Measurements from ENCODE around the gene CCDC112.

Gene CCDC112

DNA sequence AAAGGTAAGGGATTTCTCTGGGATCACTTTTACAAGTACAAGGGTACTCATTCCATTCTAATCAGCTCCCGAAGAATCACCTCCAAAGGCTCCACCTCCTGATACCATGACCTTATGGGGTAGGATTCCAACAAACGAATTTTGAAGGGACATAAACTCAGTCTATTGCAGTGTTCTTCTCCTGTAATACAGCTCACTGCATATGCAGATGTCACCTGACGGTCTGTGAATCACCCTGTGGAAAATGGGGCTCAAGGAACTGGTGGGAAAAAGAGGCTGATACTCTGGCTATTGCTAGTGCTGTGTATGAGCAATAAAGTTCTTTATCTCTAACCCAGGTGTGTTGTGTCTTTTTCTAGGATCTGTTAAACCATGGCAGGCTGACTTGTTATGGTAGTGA lies 42.4 kb upstream of the CCDC112 start:
- ChIA-PET CTCF (interaction anchor here (0.6 kb wide), 1 partner anchor 139 kb away, joined by 4 read pairs; no protein-coding TSS in a partner anchor), POLR2A (ENCODE audit: low non-redundant PET) (no interaction called here)
- no peak for DNase-seq (ENCODE audit: low spot score)
- H3K27ac ChIP-seq: no peak overlapping the region
- TF ChIP-seq, protein P1, sequence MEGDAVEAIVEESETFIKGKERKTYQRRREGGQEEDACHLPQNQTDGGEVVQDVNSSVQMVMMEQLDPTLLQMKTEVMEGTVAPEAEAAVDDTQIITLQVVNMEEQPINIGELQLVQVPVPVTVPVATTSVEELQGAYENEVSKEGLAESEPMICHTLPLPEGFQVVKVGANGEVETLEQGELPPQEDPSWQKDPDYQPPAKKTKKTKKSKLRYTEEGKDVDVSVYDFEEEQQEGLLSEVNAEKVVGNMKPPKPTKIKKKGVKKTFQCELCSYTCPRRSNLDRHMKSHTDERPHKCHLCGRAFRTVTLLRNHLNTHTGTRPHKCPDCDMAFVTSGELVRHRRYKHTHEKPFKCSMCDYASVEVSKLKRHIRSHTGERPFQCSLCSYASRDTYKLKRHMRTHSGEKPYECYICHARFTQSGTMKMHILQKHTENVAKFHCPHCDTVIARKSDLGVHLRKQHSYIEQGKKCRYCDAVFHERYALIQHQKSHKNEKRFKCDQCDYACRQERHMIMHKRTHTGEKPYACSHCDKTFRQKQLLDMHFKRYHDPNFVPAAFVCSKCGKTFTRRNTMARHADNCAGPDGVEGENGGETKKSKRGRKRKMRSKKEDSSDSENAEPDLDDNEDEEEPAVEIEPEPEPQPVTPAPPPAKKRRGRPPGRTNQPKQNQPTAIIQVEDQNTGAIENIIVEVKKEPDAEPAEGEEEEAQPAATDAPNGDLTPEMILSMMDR (conservative IDR thresholded peaks at IDR 0.05; ENCODE audit: low read depth): no peak

DNA sequence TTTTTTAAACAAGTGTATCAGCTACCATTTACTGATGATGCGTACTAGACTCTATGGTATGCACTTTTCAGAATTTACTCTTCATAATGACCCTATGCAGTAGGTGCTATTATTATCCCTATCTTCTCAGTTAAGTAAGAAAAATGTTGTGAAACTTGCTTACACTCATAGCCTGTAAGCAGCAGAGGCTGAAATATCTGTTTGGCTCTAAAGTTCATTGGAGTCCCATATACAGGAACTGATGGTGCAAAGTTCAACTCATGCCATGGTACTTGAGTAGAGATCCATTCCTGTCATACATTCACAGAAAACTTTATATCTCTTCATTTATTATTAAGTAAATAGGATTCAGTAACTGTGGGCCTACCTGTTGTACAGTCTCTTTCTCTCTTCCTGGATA lies 41.4 kb upstream of the CCDC112 start:
- DNase-seq (ENCODE audit: low spot score): no peak
- TF ChIP-seq, protein P1 (conservative IDR thresholded peaks at IDR 0.05; ENCODE audit: low read depth): no peak
- CTCF ChIA-PET: no interaction called here
- H3K27ac ChIP-seq: no peak overlapping the region
- POLR2A ChIA-PET (ENCODE audit: low non-redundant PET): no interaction called here

DNA sequence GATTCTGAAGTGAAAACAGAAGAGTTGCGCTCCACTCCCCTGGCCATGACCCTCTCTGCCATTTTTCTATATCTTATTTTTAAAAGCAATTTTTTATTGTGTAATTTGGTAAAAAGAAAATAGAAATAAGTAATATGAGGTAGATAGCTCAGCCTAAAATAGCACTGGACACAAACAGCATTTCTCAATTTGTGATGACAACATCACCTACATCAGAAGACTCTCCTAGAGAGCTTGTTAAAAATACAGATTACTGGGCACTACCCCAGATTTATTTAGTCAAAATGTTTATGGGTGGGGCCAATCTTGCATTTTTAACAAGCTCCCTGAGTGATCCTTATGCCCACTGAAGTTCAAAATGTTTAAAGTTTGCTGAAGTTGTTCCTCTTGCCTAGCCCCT lies 40.5 kb upstream of the CCDC112 start:
- H3K27ac ChIP-seq: no peak overlapping the region
- CTCF ChIA-PET: interaction anchor here (0.5 to 0.9 kb wide), 2 partner anchors 37 to 670 kb away, joined by 3 read pairs; no protein-coding TSS in a partner anchor
- POLR2A ChIA-PET (ENCODE audit: low non-redundant PET): no interaction called here
- TF ChIP-seq, protein P1 (conservative IDR thresholded peaks at IDR 0.05; ENCODE audit: low read depth): no peak
- DNase-seq (ENCODE audit: low spot score): no peak

GRCh38 chr5:115336201-115336720 lies 39.8 kb upstream of the CCDC112 start:
- H3K27ac ChIP-seq: no peak overlapping the region
- TF ChIP-seq, protein P1 (conservative IDR thresholded peaks at IDR 0.05; ENCODE audit: low read depth): no peak
- CTCF ChIA-PET: interaction anchor here (1.1 kb wide), 1 partner anchor 17 kb away, joined by 3 read pairs; no protein-coding TSS in a partner anchor
- no peak for DNase-seq (ENCODE audit: low spot score)
- POLR2A ChIA-PET (ENCODE audit: low non-redundant PET): no interaction called here

GRCh38 chr5:115335301-115335700 lies 38.8 kb upstream of the CCDC112 start:
- no peak overlapping the region for H3K27ac ChIP-seq
- no peak for DNase-seq (ENCODE audit: low spot score)
- ChIA-PET CTCF (interaction anchor here (0.6 to 1.1 kb wide), 3 partner anchors 16 to 297 kb away, joined by 3 read pairs; no protein-coding TSS in a partner anchor), POLR2A (ENCODE audit: low non-redundant PET) (no interaction called here)
- TF ChIP-seq, protein P1 (conservative IDR thresholded peaks at IDR 0.05; ENCODE audit: low read depth): no peak

- H3K27ac ChIP-seq: no peak overlapping the region
- POLR2A ChIA-PET (ENCODE audit: low non-redundant PET): no interaction called here
- DNase-seq (ENCODE audit: low spot score): no peak
- TF ChIP-seq, protein P1 (conservative IDR thresholded peaks at IDR 0.05; ENCODE audit: low read depth): no peak
- CTCF ChIA-PET: no interaction called here
Observed at GRCh38 chr5:115333164-115333563, 36.7 kb upstream of the CCDC112 start.

Measured in RWPE1 (cell line).